Hematopoietic multipotent progenitor cell treated with erythropoietin and hydrocortisone succinate and interleukin-3 and kit ligand, for 8 days (in vitro differentiated cells): ENCODE results near the gene TTLL11.
"Not testable (repeated sequence)": the region's sequence is repeated elsewhere in the genome, so short reads cannot be mapped to it uniquely, and the experiment has no call there.

Source experiments
- DNase-seq: peaks from one replicate; pipeline ENCODE4 v3.0.0-alpha.2; 2015

The TTLL11 gene

GRCh38 chr9:122080986-122081385, 12.1 kb downstream of the TTLL11 start:
- no peak for DNase-seq

GRCh38 chr9:122078557-122078956, 14.6 kb downstream of the TTLL11 start:
- no peak for DNase-seq

GRCh38 chr9:122076773-122077172, 16.3 kb downstream of the TTLL11 start:
- DNase-seq, result no peak

- DNase-seq, result no peak
Observed at GRCh38 chr9:122076117-122076516, 17.0 kb downstream of the TTLL11 start.

GRCh38 chr9:122075135-122076030, 17.7 kb downstream of the TTLL11 start:
- no peak for DNase-seq

GRCh38 chr9:122071715-122072114, 21.4 kb downstream of the TTLL11 start:
- DNase-seq, result no peak

GRCh38 chr9:122070728-122071515, 22.2 kb downstream of the TTLL11 start:
- DNase-seq, result no peak

- not testable (repeated sequence) for DNase-seq
Observed at GRCh38 chr9:122066680-122067079, 26.4 kb downstream of the TTLL11 start.

GRCh38 chr9:122065923-122066629, 27.0 kb downstream of the TTLL11 start:
- peak; percentile 76 for DNase-seq

- DNase-seq, result no peak
Observed at GRCh38 chr9:122060481-122060880, 32.6 kb downstream of the TTLL11 start.

- DNase-seq, result no peak
Observed at GRCh38 chr9:122059955-122060324, 33.2 kb downstream of the TTLL11 start.

GRCh38 chr9:122059214-122059954, 33.7 kb downstream of the TTLL11 start:
- DNase-seq, result no peak

GRCh38 chr9:122058709-122059108, 34.4 kb downstream of the TTLL11 start:
- DNase-seq, result no peak

GRCh38 chr9:122058051-122058450, 35.1 kb downstream of the TTLL11 start:
- DNase-seq, result no peak

- DNase-seq, result no peak
Observed at GRCh38 chr9:122057211-122057610, 35.9 kb downstream of the TTLL11 start.

- DNase-seq, result peak; percentile 44
Observed at GRCh38 chr9:122056484-122056883, 36.6 kb downstream of the TTLL11 start.

GRCh38 chr9:122055701-122056100, 37.4 kb downstream of the TTLL11 start:
- no peak for DNase-seq

- no peak for DNase-seq
Observed at GRCh38 chr9:122053567-122054350, 39.3 kb downstream of the TTLL11 start.

GRCh38 chr9:122053064-122053463, 40.0 kb downstream of the TTLL11 start:
- peak; percentile 42 for DNase-seq

GRCh38 chr9:122051351-122052321, 41.5 kb downstream of the TTLL11 start:
- DNase-seq, result peak; percentile 97

GRCh38 chr9:122050167-122050566, 42.9 kb downstream of the TTLL11 start:
- DNase-seq, result no peak
